Neuronal stem cell (in vitro differentiated cells): Measurements from ENCODE around the gene CYP27A1.

Experiments used
- DNase-seq: peaks from one replicate; pipeline ENCODE4 v3.0.0-alpha.2; 2013; ENCODE audit warnings: low spot score
- H2AFZ ChIP-seq: one replicate; pipeline ENCODE4 v1.6.1; 2013; ENCODE audit warnings: mild to moderate bottlenecking, low read length, inconsistent platforms
- H2AK5ac ChIP-seq: 2 replicates; pipeline ENCODE4 v1.6.1; 2013; ENCODE audit warnings: low read depth, mild to moderate bottlenecking, inconsistent platforms, low read length, moderate library complexity, mixed read lengths
- H2BK120ac ChIP-seq: 2 replicates; pipeline ENCODE4 v1.6.1; 2013; ENCODE audit warnings: low read depth, mild to moderate bottlenecking, inconsistent platforms, low read length, moderate library complexity, mixed read lengths
- H2BK12ac ChIP-seq: one replicate; pipeline ENCODE4 v1.6.1; 2013; ENCODE audit warnings: low read length, inconsistent platforms
- H2BK15ac ChIP-seq: 2 replicates; pipeline ENCODE4 v1.6.1; 2013; ENCODE audit warnings: mild to moderate bottlenecking, low read length, inconsistent platforms, mixed read lengths
- H2BK5ac ChIP-seq: one replicate; pipeline ENCODE4 v1.6.1; 2013; ENCODE audit warnings: inconsistent platforms, mild to moderate bottlenecking, low read length, moderate library complexity
- H3K14ac ChIP-seq: one replicate; pipeline ENCODE4 v1.6.1; 2013; ENCODE audit warnings: low read length, inconsistent platforms
- H3K18ac ChIP-seq: 2 replicates; pipeline ENCODE4 v1.6.1; 2013; ENCODE audit warnings: low read length, inconsistent platforms
- H3K23ac ChIP-seq: 2 replicates; pipeline ENCODE4 v1.6.1; 2013; ENCODE audit warnings: low read depth, mild to moderate bottlenecking, mixed read lengths, low read length, inconsistent platforms; ENCODE audit not compliant: poor library complexity
- H3K27ac ChIP-seq: replicated peaks from 3 replicates; pipeline ENCODE4 v1.5.1; 2013; ENCODE audit warnings: low read length, inconsistent platforms
- H3K27me3 ChIP-seq, 3 experiments: 2 replicates each; pipeline ENCODE4 v1.6.1; 2013; ENCODE audit warnings: low read length in 3 of 3, mild to moderate bottlenecking in 2 of 3, inconsistent platforms in 1 of 3, low read depth in 1 of 3, mixed read lengths in 1 of 3, moderate library complexity in 1 of 3; ENCODE audit not compliant: control insufficient read depth in 3 of 3, insufficient read depth in 3 of 3
- H3K36me3 ChIP-seq, 2 donors: replicated peaks in 1 of 2; 2 replicates each; pipeline ENCODE4 v1.6.1; 2013; ENCODE audit warnings: low read length in 2 of 2; ENCODE audit not compliant: control insufficient read depth in 2 of 2, insufficient read depth in 2 of 2
- H3K4ac ChIP-seq: 2 replicates; pipeline ENCODE4 v1.6.1; 2013; ENCODE audit warnings: inconsistent platforms, mild to moderate bottlenecking, low read length, moderate library complexity
- H3K4me1 ChIP-seq, 2 donors: 1 replicate in 1 of 2; 2 replicates in 1 of 2; pipeline ENCODE4 v1.6.1; 2013; ENCODE audit warnings: low read length in 2 of 2, low read depth in 1 of 2; ENCODE audit not compliant: control insufficient read depth in 2 of 2, insufficient read depth in 1 of 2
- H3K4me2 ChIP-seq: one replicate; pipeline ENCODE4 v1.6.1; 2013; ENCODE audit warnings: mild to moderate bottlenecking, low read length, inconsistent platforms; ENCODE audit not compliant: insufficient read depth, poor library complexity, severe bottlenecking
- H3K4me3 ChIP-seq, 2 donors: 2 replicates each; pipeline ENCODE4 v1.5.1; 2013; ENCODE audit warnings: low read length in 2 of 2, mild to moderate bottlenecking in 2 of 2, inconsistent platforms in 1 of 2, moderate library complexity in 1 of 2
- H3K79me1 ChIP-seq: one replicate; pipeline ENCODE4 v1.6.1; 2013; ENCODE audit warnings: low read depth, mild to moderate bottlenecking, inconsistent platforms, low read length, moderate library complexity
- H3K9ac ChIP-seq: one replicate; pipeline ENCODE4 v1.6.1; 2013; ENCODE audit warnings: mild to moderate bottlenecking, low read depth, low read length, inconsistent platforms; ENCODE audit not compliant: poor library complexity
- H3K9me3 ChIP-seq, 2 donors: replicated peaks in 1 of 2; 2 replicates each; pipeline versions ENCODE3 to v1.6.1; 2013; ENCODE audit warnings: low read length in 2 of 2, mild to moderate bottlenecking in 2 of 2, inconsistent platforms in 1 of 2, low read depth in 1 of 2, mixed read lengths in 1 of 2, moderate library complexity in 1 of 2; ENCODE audit not compliant: control insufficient read depth in 2 of 2, insufficient read depth in 1 of 2
- H4K8ac ChIP-seq: one replicate; pipeline ENCODE4 v1.6.1; 2013; ENCODE audit warnings: low read depth, mild to moderate bottlenecking, inconsistent platforms, low read length, moderate library complexity
- H4K91ac ChIP-seq: one replicate; pipeline ENCODE4 v1.6.1; 2013; ENCODE audit warnings: low read length, low read depth, mild to moderate bottlenecking, inconsistent platforms; ENCODE audit not compliant: poor library complexity
- WGBS, 2 donors: extraction: QIAGEN DNeasy Blood & Tissue Kit; methylation state at CpG; one replicate each; pipeline ENCODE4 v1.1.7; 2013; ENCODE audit warnings: missing lambda C conversion rate in 2 of 2, mixed read lengths in 1 of 2; ENCODE audit not compliant: insufficient read length in 2 of 2, insufficient replicate concordance in 1 of 2; ENCODE audit errors: extremely low coverage in 2 of 2; 5-methylcytosine and 5-hydroxymethylcytosine counted together

CYP27A1 gene

DNA sequence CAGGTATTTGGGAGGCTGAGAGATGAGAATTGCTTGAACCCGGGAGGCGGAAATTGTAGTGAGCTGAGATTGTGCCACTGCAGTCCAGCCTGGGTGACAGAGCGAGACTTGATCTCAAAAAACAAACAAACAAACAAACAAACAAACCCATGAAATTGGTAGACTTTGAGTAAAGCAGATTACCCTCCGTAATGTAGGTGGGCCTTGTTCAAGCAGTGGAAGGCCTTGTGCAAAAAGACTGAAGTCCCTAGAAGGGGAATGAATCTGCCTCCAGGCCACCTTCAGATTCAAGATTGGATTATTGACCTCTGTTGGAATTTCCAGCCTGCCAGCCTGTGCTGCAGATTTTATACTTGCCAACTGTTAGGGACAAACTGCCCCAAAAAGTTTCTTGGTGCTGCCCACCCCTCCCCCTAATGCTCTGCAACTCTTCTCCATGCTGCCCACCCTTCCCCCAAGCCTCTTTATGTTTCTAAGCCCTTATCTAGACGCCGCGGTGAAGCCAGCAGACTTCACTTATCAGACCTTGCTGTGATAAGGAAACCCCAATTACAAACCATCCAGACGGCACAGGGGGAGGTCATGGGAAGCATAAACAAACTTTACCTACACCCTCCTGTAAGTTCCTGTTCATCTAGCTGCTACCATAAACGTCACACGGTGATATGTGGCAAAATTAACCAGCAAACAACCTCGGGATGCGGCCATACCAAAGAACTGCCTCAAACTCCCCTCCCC is 17.0 kb downstream of the CYP27A1 start:
- DNase-seq = no peak
- Histone ChIP-seq H4K8ac (no peak overlapping the region), H3K23ac (no peak overlapping the region), H2AFZ (no peak overlapping the region), H3K4ac (no peak overlapping the region), H2BK120ac (no peak overlapping the region), H3K4me1 (peaks cover 0 to 3% of the 10 kb centered on the region in 2 donors), H3K4me3 (no peak overlapping the region), H2AK5ac (no peak overlapping the region), H3K9me3 (peaks cover 0 to under 1% of the 10 kb centered on the region in 2 donors), H3K27me3 (peaks cover 0 to 3% (median 0%) of the 10 kb centered on the region in 3 experiments), H2BK5ac (no peak overlapping the region), H2BK12ac (no peak overlapping the region), H3K9ac (no peak overlapping the region), H3K36me3 (no peaks in the 10 kb centered on the region), H3K27ac (no peak overlapping the region), H3K14ac (no peak overlapping the region), H3K4me2 (no peak overlapping the region), H3K18ac (no peak overlapping the region), H2BK15ac (no peak overlapping the region), H3K79me1 (no peaks in the 10 kb centered on the region), H4K91ac (no peak overlapping the region)
- no CpG with 5 or more reads among the region's 12 CpGs for WGBS, 2 donors

DNA sequence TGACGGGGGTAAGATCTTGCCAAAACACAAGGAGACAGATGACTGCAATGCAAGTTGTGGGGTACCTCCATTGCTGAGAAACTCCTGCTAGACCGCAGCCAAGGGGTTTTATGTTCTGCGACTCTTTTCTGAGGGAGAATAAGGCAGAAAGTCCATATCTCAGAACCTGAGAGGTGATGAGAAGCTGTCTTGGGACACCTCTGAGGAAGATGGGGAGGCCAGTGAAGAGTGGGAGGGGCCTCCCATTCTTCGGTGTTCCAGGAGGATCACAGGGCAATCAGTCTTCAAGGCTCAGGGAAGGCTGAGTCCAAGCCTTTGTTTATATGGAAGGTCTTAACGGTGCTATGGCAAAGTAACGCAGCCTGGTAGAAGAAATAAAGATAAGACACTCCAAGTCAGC is 18.0 kb downstream of the CYP27A1 start:
- Histone ChIP-seq H4K91ac (no peak overlapping the region), H2BK12ac (no peak overlapping the region), H3K79me1 (no peaks in the 10 kb centered on the region), H2BK5ac (no peak overlapping the region), H3K4ac (no peak overlapping the region), H2AK5ac (no peak overlapping the region), H3K36me3 (no peaks in the 10 kb centered on the region), H2BK15ac (no peak overlapping the region), H3K27ac (no peak overlapping the region), H3K23ac (no peak overlapping the region), H3K4me1 (peaks cover 0 to 3% of the 10 kb centered on the region in 2 donors), H3K18ac (no peak overlapping the region), H4K8ac (no peak overlapping the region), H2AFZ (peak overlapping the region; percentile 27), H3K14ac (no peak overlapping the region), H2BK120ac (no peak overlapping the region), H3K27me3 (peaks cover 0 to under 1% (median 0%) of the 10 kb centered on the region in 3 experiments), H3K4me3 (no peak overlapping the region), H3K4me2 (no peak overlapping the region), H3K9ac (no peak overlapping the region), H3K9me3 (peaks cover 2 to 9% of the 10 kb centered on the region in 2 donors)
- no peak for DNase-seq
- WGBS, 2 donors = no CpG with 5 or more reads among the region's 6 CpGs

DNA sequence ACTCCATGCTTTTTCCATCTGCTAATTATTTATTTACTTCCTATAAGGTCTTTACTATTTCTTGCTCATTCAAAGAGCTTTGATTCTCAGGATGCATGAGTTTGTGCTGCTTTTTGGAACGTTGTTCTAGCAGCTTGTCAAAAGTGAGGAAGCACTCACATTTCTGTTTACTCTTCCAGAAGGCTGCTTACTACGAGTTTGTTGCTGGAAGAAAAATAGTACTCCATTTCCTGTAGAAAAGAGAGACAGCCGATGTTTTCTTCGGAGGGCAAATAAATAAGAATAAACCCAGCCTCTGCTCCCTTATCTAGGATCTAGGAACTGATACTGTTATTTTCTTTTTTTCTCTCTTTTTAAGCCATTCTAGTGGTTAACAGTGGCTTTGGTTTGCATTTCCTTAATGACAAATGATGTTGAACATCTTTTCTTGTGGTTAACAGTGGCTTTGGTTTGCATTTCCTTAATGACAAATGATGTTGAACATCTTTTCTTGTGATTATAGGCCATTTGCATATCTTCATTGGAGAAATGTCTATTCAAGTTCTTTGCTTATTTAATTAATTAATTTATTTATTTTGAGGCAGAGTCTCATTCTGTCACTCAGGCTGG is 20.5 kb downstream of the CYP27A1 start:
- no peak overlapping the region for H3K4me3 ChIP-seq
- no peak overlapping the region for H3K14ac ChIP-seq
- no peak overlapping the region for H3K4me2 ChIP-seq
- H3K36me3 ChIP-seq = no peaks in the 10 kb centered on the region
- no peak overlapping the region for H2AK5ac ChIP-seq
- H3K79me1 ChIP-seq = no peaks in the 10 kb centered on the region
- H3K27me3 ChIP-seq = no peaks in the 10 kb centered on the region
- H3K4ac ChIP-seq = no peak overlapping the region
- no peak overlapping the region for H3K23ac ChIP-seq
- no peak overlapping the region for H2BK15ac ChIP-seq
- no peak overlapping the region for H2BK5ac ChIP-seq
- no peak overlapping the region for H3K9ac ChIP-seq
- H2AFZ ChIP-seq = no peak overlapping the region
- H2BK120ac ChIP-seq = no peak overlapping the region
- H2BK12ac ChIP-seq = no peak overlapping the region
- no CpG with 5 or more reads among the region's 4 CpGs for whole genome bisulfite sequencing, 2 donors
- peaks cover 2 to 9% of the 10 kb centered on the region in 2 donors for H3K9me3 ChIP-seq
- DNase-seq = no peak
- no peak overlapping the region for H4K91ac ChIP-seq
- no peak overlapping the region for H3K18ac ChIP-seq
- peaks cover 3 to 7% of the 10 kb centered on the region in 2 donors for H3K4me1 ChIP-seq
- H4K8ac ChIP-seq = no peak overlapping the region
- no peak overlapping the region for H3K27ac ChIP-seq

DNA sequence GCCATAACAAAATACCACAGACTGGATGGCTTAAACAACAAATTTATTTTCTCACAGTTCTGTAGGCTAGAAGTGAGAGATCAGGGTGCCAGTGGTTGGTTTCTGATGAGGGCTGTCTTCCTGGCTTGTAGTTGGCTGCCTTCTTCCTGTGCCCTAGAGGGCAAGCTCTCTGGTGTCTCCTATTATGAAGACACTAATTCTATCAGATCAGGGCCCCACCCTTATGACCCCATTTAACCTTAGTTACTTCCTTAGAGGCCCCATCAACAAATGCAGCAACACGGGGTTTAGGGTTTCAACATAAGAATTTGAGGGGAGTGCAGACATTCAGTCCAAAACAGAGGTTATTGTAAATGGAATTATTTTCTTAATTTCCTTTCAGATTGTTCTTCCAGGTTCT is 22.9 kb downstream of the CYP27A1 start:
- Histone ChIP-seq H3K18ac (no peak overlapping the region), H3K27ac (no peak overlapping the region), H2BK5ac (no peak overlapping the region), H3K4me1 (peaks cover 3 to 7% of the 10 kb centered on the region in 2 donors), H4K8ac (no peak overlapping the region), H2AK5ac (no peak overlapping the region), H3K4me3 (no peak overlapping the region), H3K14ac (no peak overlapping the region), H3K27me3 (no peaks in the 10 kb centered on the region), H3K79me1 (no peaks in the 10 kb centered on the region), H3K4me2 (no peak overlapping the region), H3K36me3 (no peaks in the 10 kb centered on the region), H3K9me3 (peaks cover 2 to 9% of the 10 kb centered on the region in 2 donors), H3K4ac (no peak overlapping the region), H2BK15ac (no peak overlapping the region), H2AFZ (no peak overlapping the region), H2BK12ac (no peak overlapping the region), H3K9ac (no peak overlapping the region), H2BK120ac (no peak overlapping the region), H3K23ac (no peak overlapping the region), H4K91ac (no peak overlapping the region)
- no peak for DNase-seq
- WGBS, 2 donors = no CpG with 5 or more reads among the region's 1 CpG
